Activated CD4-positive, alpha-beta T cell treated with anti-CD3 and anti-CD28 coated beads, Interleukin-2, amount 50 U/mL, for 4 hours (primary cell): ENCODE measurements around the gene HAAO.

ENCODE experiments used
- DNase-seq, 2 experiments: peaks; one replicate each; pipeline ENCODE4 v3.0.0-alpha.2; 2020

HAAO gene

GRCh38 chr2:42812899-42813479 is 20.6 kb upstream of the HAAO start:
- no peak for DNase-seq

DNA sequence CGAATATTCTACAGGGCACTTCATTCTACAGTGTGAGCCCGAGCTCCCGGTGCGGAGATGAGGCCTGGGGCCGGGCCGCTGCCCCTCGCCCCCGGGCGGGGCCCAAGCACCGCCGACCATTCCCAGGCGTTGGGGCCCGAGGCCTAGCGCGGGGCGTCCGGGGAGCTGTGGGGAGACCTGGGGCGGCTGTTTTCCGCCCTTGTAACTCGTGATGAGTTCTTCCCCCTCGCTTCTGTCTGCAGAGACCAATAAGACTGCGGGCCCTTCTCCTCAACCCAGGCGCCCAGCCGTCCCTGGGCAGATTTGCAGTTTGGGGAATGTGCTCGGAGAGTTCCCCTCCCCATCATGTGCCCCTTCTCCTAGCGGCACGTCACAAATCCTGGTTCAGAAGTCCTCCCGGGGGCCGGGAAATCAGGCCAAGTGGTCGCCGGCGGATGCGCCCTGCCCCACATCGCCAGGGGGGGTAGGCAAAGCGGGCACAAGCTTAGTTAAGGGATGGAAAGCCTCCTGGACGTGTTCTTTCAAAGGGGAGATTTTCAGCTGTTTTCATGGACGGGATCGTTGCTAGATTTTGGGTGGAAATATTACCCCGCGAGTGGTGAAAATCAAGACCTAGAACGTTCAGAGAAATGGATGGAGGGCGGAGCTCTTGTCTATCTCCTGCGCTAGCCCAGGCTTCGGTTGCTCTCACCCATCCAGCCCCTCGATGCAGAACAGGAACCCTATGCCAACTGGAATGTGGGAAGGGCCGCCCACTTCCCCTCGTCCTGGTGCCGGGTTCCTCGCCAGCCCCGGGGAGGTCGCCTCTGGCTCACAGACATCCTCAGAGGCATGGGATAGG is 18.8 kb upstream of the HAAO start:
- DNase-seq: peak; percentile 18 to 31

GRCh38 chr2:42810121-42810970 is 18.0 kb upstream of the HAAO start:
- peak; percentile 91 to 95 for DNase-seq

DNA sequence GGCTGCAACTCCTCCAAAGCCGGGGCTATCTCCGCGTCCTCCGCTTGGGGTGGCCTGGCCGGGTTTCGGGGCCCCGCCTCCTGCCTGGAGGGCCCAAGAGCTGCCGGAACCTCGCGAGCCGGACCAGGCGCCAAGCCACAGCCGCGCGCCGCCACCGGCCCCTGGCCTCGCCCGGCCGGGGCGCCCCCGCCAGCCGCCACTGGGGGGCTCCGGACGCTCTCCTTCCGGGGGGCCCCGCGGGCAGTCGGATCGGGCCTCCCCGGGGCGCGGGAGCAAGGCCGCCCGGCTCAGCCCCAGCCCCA is 17.4 kb upstream of the HAAO start:
- peak; percentile 48 to 54 for DNase-seq

GRCh38 chr2:42809131-42809818 is 16.9 kb upstream of the HAAO start:
- DNase-seq: no peak

DNA sequence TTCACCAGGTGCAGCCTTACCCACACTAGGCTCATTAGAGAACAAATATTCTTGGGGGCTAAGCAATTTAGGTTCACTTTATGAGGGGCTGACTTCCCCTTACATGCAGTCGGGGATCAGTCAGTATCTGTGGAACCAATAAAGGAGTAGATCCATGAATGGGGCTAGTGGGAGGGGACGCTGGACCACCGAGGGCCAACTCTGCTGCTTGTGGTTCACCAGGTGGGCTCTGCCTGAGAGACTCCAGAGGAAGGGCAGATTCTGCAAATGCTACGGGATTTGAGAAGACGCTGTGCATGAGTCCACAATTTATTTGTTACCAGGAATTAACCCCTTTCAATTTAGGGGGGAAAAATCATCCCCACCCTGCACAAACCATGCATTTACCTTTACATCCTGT is 15.9 kb upstream of the HAAO start:
- no peak for DNase-seq

GRCh38 chr2:42806786-42807185 is 14.4 kb upstream of the HAAO start:
- DNase-seq: no peak

DNA sequence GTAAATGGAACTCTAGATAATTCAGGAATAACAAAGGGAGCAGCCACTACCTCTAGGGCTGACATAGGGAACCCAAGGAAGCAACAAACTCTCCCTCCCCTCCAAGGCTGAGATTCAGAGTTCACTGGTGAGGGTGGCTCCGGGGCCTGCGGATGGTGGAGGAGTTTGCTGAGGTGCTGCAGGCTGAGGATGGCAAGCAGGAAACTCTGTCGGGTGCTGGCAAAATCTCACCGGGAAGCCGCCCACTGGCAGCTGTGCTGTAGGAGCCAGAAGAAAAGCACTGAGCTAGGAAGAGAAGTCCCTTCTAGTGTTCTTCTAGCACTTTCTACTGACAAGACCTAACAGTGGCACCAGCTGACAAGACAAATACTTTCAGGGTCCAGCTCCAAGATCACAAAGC is 12.5 kb upstream of the HAAO start:
- no peak for DNase-seq

DNA sequence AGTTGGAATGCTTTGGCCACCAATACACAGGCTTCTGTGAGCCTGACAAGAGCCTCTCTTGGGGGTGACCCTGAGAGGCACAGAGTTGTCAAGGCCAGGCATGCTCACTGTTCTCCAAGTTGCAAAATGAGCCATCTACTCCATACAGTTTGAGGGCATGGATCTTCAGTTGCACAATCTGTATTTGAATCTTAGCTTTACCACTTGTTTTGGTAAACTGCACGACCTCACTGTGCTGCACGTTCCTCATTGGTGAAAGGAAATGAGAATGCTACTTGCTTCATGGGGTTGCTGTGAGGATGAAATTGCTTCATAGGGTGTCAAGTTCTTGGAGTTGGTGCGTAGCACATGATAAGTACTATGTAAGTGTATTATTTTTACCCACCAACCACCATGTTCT is 12.0 kb upstream of the HAAO start:
- DNase-seq: no peak

DNA sequence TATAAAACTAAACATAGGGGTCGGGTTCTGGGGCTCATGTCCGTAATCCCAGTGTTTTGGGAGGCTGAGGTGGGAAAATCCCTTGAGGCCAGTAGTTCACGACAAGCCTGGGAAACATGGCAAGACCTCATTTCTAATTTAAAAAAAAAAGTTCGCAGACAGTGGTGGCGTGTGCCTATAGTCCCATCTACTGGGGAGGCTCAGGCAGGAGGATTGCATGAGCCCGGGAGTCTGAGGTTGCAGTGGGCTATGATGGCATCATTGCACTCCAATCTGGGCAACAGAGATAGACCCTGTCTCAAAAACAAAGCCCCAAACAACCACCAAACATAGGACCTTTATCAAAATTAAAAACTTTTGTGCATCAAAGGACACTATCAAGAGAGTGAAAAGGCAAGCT is 9.8 kb upstream of the HAAO start:
- DNase-seq: no peak

- no peak for DNase-seq
Observed at GRCh38 chr2:42801381-42801780, 9.0 kb upstream of the HAAO start.

DNA sequence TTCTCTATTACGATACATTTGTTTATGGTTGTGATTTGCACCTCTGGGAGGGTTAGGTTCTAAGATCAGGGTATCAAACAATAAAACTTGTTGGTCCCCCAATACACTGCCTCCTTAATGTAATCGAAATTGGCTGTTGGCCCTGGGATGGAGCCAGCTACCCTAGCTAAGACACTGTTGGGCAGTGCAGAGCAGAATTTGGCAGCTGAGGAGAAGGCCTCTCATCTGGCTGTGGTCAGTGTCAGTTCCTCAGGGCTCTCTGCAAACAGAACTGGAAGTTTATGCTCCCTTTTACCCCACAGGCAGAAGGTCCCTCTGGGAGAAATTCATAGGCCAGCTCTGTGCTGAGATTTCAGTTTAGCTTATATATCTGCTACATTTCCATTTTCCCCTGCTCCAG is 8.6 kb upstream of the HAAO start:
- DNase-seq: no peak

GRCh38 chr2:42800461-42800962 is 8.1 kb upstream of the HAAO start:
- DNase-seq: no peak

- no peak for DNase-seq
Observed at GRCh38 chr2:42799881-42800280, 7.5 kb upstream of the HAAO start.

- DNase-seq: no peak
Observed at GRCh38 chr2:42797281-42797680, 4.9 kb upstream of the HAAO start.

DNA sequence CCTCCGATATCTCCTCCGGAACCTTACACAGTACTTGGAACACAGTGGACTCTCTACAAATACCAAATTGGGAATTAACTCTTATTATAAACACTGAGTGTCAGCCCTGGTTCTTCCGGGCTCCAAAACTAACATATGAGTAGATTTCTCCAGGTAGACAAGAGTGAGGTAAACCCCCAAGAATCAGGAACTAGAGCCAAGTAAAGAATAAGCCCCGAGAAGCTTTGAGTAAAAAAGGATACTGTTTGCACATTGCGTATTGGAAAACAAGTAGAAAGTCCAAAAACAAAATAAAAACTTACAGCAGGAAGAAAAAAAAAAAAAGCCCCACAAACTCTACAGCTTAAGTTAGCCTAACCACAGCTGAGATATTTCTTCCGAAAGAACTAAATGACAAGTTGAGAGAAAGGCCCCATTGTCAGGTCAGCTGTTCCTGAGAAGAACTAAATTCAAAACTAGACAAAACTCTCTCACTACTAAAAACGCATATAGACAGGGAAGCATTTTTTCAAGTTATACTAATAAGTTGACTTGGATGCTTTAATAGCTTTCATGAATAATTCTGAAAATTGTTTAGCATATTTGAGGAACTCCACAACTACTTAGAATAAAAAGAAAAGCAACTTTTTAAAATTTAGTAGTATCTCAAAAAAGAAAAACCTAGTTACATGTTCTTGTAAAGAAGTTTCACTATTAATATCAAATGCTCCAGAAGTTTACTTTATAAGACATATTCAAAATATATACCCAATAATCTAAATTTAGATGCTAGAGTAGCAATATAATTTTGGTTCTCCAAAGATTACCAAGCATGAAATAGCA is 4.3 kb upstream of the HAAO start:
- no peak for DNase-seq

DNA sequence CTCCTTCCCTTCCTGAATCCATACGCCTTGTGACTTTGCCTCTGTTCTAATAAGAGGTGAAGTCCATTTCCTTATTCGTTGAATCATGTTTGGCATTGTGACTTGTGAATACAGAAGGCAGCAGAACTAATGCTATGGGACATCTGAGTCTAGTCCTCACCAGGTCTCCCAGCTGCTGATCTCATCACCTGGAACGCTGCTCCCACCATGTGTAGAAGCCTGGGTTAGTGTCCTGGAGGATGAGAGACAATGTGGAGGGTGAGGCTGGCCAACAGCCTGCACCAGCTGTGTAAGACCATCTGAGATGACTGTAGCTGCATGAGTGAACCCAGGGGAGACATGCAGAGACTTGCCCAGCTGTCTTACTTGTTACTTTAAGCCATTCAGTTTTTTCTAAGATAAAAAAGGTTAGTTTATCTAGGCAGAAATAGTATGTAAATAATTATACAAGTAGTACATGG is 3.5 kb upstream of the HAAO start:
- no peak for DNase-seq

DNA sequence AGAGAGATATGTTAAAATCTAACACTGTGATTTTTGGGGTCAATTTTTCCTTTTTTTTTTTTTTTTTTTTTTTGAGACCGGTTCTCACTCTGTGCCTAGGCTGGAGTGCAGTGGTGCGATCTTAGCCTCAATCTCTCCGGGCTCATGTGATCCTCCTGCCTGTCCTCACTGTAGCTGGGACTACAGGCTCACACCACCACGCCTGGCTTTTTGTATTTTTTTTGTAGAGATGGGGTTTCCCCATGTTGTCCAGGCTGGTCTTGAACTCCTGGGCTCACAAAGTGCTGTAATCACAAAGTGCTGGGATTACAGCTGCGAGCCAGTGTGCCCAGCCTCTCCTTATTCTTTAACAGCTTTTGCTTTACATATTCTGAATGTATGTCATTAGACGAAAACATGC is 2.9 kb upstream of the HAAO start:
- DNase-seq: no peak

DNA sequence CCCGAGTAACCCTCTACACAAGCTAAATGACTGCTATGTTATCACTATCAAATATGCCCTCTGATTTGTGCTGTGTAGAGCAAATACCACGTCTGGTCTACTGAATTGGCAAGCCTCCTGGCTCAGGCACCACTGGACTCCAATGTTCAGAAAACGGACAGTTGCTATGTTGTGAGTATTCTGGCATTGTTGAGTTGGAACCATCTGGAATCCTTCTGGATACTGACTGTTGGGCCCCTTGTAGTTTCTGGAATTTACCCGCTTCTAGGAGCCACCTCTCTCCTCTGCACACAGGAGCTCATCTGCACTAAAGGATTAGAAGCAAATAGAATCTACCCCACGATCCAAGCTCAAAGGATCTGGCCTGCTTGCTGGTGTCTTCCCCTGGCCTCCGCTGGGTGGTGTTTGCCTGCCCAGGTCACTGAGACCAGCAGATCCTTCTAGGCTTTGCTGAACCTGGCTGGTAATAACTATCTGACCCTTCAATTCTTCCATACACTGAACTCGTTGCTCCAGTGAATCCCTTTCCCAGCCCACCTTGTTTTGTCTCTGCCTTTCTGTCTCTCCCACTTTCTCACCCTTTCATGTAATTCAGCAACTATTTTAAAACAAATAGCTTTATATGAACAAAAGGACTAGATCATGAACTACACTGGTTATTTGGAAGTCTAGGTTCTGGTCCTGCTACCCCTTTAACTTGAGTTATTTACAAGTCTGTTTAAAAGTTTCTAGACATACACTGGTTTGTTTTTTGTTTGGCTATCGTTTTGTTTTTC is 2.1 kb upstream of the HAAO start:
- no peak for DNase-seq

DNA sequence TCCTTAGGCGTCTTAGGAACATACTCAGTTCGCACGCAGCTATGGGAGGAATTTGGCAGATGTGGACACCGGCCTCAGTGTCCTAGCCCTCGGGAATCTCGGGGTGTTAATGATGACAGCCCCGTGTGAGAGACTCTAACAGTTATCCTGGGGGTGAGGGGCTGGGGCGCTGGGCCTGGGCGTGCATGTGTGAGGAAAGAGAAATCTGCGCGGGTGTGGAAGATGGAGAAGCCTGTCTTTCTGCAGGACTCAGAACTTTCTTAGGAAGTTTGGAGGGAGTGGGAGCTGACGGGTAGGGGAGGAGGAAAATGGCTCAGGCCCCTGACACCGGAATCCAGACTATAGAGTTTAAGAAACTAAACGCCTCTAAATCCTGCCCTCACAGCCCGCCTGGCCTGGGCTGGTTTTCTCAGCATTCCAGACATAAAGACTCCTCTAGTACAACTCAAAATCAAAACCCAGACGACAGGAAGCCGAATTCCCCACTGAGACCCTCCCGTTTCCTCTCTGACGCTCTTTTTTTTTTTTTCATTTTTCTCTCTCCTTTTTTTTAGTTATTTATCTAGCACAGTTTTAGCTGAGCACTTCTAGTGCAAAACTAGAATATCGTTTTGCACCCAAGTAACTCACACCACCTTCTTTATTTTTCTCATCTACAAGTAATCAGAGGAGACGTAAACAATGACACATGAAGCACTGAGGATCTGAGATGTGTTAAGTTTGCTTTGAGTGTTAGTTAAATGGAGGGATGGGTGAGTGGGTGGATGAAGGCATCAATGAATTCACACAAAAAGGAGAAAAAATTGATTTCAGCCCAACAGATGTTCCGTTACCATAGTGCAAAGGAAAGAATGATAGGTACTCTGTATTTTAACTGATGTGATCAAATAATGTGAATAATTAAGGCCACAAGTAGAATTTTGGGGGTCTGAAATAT is 1.2 kb upstream of the HAAO start:
- no peak for DNase-seq
